Measurements from ENCODE around the gene NEURL4. TPM values are rescaled to one million over a fixed set of nuclear protein-coding genes. Genes with fewer than 3 reads are reported as not detected.

Gene NEURL4
- total and polyA plus RNA-seq, 2 donors (not counting 3 experiments of a cell fraction or from before 2014, with no cell fraction given) = 32.0 to 44.9 TPM

- no peaks in the 10 kb centered on the region for H3K79me2 ChIP-seq (ENCODE audit: control insufficient read depth, insufficient read depth, low read length)
- ChIA-PET CTCF (interaction anchor here (0.8 to 4.0 kb wide), 14 partner anchors 10 to 332 kb away, joined by 3 to 70 read pairs (median 10); partner anchors contain the start of genes TMEM102, TMEM256, TNK1 and TP53), POLR2A (no interaction called here)
- H4K20me1 ChIP-seq (replicated peaks; ENCODE audit: control insufficient read depth, extremely low read depth, insufficient read depth, low read length) = no peaks in the 10 kb centered on the region
- TF ChIP-seq MAX (IDR thresholded peaks at IDR 0.05; ENCODE audit: insufficient read depth, insufficient read length) = no peak
- no peaks in the 10 kb centered on the region for H3K27me3 ChIP-seq (ENCODE audit: control insufficient read depth in 2 of 2, insufficient read depth in 2 of 2, low read length in 2 of 2)
- H3K27ac ChIP-seq (ENCODE audit: insufficient read depth, low read depth, low read length) = no peak within 1 kb of the TSS
- DNase-seq (ENCODE audit: low read depth, low spot score) = no peak
- dilution Hi-C loops (cut with MboI; ENCODE audit: extremely low pct_ligation_motif_present, low sequenced_read_pairs) = no loop called here
- H3K4me3 ChIP-seq (replicated peaks in 1 of 3; ENCODE audit: insufficient read depth in 1 of 3, low read depth in 1 of 3, low read length in 3 of 3) = no peak within 1 kb of the TSS
- H3K36me3 ChIP-seq (ENCODE audit: control insufficient read depth in 2 of 2, extremely low read depth in 1 of 2, insufficient read depth in 2 of 2, low read length in 2 of 2) = no peaks in the 10 kb centered on the region
- FAIRE-seq = no peak
- no peak within 1 kb of the TSS for H2AFZ ChIP-seq (ENCODE audit: low read depth, low read length)
- H3K9ac ChIP-seq (replicated peaks; ENCODE audit: extremely low read depth, insufficient read depth, low read length) = no peak within 1 kb of the TSS
- BruUV-seq (replicated peaks) = no TSS peak
- no peaks in the 10 kb centered on the region for H3K9me1 ChIP-seq (replicated peaks; ENCODE audit: control insufficient read depth, extremely low read depth, insufficient read depth, low read length)
- H3K4me1 ChIP-seq (ENCODE audit: control insufficient read depth, extremely low read depth, insufficient read depth, low read length) = peaks cover 15% of the 10 kb centered on the region
- intact Hi-C loops (cut with micrococcal nuclease) = loop anchor here (5.0 kb wide), 1 partner anchor 37 kb away; the partner anchor contains the start of gene PLSCR3
- no peaks in the 10 kb centered on the region for H3K9me3 ChIP-seq (replicated peaks; ENCODE audit: control insufficient read depth, insufficient read depth, low read length)
- H3K4me2 ChIP-seq (ENCODE audit: insufficient read depth, low read length) = no peak within 1 kb of the TSS
Measured at GRCh38 chr17:7355053-7355452, 25.9 kb upstream of the NEURL4 start, which contains the start of gene TMEM95. Gene TMEM95, plus strand, starts transcription at chr17:7355156. Its CDS starts 49 bp downstream, at chr17:7355205.

DNA sequence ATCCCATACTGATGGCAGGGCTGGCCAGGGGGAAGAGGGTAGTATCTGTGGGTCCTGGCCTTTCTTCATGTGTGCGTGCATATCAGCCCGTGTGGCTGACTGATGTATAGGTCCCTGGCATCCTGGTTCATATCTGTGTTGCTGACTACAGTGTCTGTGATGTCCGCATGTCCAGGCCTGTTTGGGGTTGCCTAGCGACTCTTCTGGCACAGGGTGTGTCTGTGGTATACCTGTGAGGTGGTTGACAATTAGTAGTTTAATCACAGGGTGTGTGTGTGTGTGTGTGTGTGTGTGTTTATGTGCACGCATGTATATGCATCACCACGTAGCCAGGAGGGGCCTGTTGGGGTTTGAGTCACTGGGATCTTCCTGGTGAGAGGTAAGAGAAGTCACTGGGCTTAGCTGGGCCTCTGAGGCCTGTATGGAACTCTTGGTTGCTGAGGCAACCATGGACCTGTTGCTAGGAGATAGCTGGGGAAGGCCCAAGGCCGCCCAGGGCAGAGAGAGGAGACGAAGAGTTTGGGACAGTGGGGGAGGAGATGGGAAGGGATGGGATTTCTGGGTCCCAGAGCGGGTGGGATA is 25.2 kb upstream of the NEURL4 start:
- no peak overlapping the region for H3K4me3 ChIP-seq (replicated peaks in 1 of 3; ENCODE audit: insufficient read depth in 1 of 3, low read depth in 1 of 3, low read length in 3 of 3)
- no peaks in the 10 kb centered on the region for H3K36me3 ChIP-seq (ENCODE audit: control insufficient read depth in 2 of 2, extremely low read depth in 1 of 2, insufficient read depth in 2 of 2, low read length in 2 of 2)
- H3K9ac ChIP-seq (replicated peaks; ENCODE audit: extremely low read depth, insufficient read depth, low read length) = no peak overlapping the region
- no peaks in the 10 kb centered on the region for H3K9me3 ChIP-seq (replicated peaks; ENCODE audit: control insufficient read depth, insufficient read depth, low read length)
- FAIRE-seq (no peak), DNase-seq (ENCODE audit: low read depth, low spot score) (no peak)
- ChIA-PET POLR2A (no interaction called here), CTCF (interaction anchor here (1.6 to 4.0 kb wide), 7 partner anchors 8 to 235 kb away, joined by 3 to 70 read pairs (median 8); partner anchors contain the start of genes NEURL4, SOX15 and TMEM102)
- H3K4me1 ChIP-seq (ENCODE audit: control insufficient read depth, extremely low read depth, insufficient read depth, low read length) = peaks cover 17% of the 10 kb centered on the region
- H3K27me3 ChIP-seq (ENCODE audit: control insufficient read depth in 2 of 2, insufficient read depth in 2 of 2, low read length in 2 of 2) = no peaks in the 10 kb centered on the region
- dilution Hi-C loops (cut with MboI; ENCODE audit: extremely low pct_ligation_motif_present, low sequenced_read_pairs) (no loop called here), intact Hi-C loops (cut with micrococcal nuclease) (loop anchor here (5.0 kb wide), 1 partner anchor 333 kb away; the partner anchor contains the start of genes TP53 and WRAP53)
- H3K27ac ChIP-seq (ENCODE audit: insufficient read depth, low read depth, low read length) = no peak overlapping the region
- no peak overlapping the region for H2AFZ ChIP-seq (ENCODE audit: low read depth, low read length)
- no TSS peak for BruUV-seq (replicated peaks)
- H3K79me2 ChIP-seq (ENCODE audit: control insufficient read depth, insufficient read depth, low read length) = no peaks in the 10 kb centered on the region
- no peaks in the 10 kb centered on the region for H4K20me1 ChIP-seq (replicated peaks; ENCODE audit: control insufficient read depth, extremely low read depth, insufficient read depth, low read length)
- H3K9me1 ChIP-seq (replicated peaks; ENCODE audit: control insufficient read depth, extremely low read depth, insufficient read depth, low read length) = no peaks in the 10 kb centered on the region
- no peak for TF ChIP-seq MYC (IDR thresholded peaks at IDR 0.05; ENCODE audit: low read depth, low read length)
- TF ChIP-seq EZH2 (IDR thresholded peaks at IDR 0.05; ENCODE audit: borderline replicate concordance, low read depth, low read length, severe bottlenecking) = no peak
- TF ChIP-seq POLR2A (IDR thresholded peaks at IDR 0.05; ENCODE audit: low read depth, low read length) = no peak
- TF ChIP-seq MAX (IDR thresholded peaks at IDR 0.05; ENCODE audit: insufficient read depth, insufficient read length) = no peak
- no peak for TF ChIP-seq FOS (IDR thresholded peaks at IDR 0.05; ENCODE audit: borderline replicate concordance, insufficient read depth, low read length)
- no peak for TF ChIP-seq POLR2AphosphoS5 (IDR thresholded peaks at IDR 0.05; ENCODE audit: insufficient read depth, low read depth, low read length)
- TF ChIP-seq GATA2 (IDR thresholded peaks at IDR 0.05; ENCODE audit: insufficient read depth, insufficient read length, low read depth, low read length) = no peak
- TF ChIP-seq, protein P1, sequence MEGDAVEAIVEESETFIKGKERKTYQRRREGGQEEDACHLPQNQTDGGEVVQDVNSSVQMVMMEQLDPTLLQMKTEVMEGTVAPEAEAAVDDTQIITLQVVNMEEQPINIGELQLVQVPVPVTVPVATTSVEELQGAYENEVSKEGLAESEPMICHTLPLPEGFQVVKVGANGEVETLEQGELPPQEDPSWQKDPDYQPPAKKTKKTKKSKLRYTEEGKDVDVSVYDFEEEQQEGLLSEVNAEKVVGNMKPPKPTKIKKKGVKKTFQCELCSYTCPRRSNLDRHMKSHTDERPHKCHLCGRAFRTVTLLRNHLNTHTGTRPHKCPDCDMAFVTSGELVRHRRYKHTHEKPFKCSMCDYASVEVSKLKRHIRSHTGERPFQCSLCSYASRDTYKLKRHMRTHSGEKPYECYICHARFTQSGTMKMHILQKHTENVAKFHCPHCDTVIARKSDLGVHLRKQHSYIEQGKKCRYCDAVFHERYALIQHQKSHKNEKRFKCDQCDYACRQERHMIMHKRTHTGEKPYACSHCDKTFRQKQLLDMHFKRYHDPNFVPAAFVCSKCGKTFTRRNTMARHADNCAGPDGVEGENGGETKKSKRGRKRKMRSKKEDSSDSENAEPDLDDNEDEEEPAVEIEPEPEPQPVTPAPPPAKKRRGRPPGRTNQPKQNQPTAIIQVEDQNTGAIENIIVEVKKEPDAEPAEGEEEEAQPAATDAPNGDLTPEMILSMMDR (IDR thresholded peaks at IDR 0.05; ENCODE audit: extremely low read depth in 1 of 2, insufficient read depth in 1 of 2, low read depth in 1 of 2, low read length in 2 of 2) = no peak
- TF ChIP-seq JUN (IDR thresholded peaks at IDR 0.05; ENCODE audit: borderline replicate concordance, insufficient read depth, insufficient read length, low read depth) = no peak
- no peak overlapping the region for H3K4me2 ChIP-seq (ENCODE audit: insufficient read depth, low read length)

Measured in endothelial cell of umbilical vein (primary cell).